ENCODE data around the gene ARVCF.

The ARVCF gene

DNA sequence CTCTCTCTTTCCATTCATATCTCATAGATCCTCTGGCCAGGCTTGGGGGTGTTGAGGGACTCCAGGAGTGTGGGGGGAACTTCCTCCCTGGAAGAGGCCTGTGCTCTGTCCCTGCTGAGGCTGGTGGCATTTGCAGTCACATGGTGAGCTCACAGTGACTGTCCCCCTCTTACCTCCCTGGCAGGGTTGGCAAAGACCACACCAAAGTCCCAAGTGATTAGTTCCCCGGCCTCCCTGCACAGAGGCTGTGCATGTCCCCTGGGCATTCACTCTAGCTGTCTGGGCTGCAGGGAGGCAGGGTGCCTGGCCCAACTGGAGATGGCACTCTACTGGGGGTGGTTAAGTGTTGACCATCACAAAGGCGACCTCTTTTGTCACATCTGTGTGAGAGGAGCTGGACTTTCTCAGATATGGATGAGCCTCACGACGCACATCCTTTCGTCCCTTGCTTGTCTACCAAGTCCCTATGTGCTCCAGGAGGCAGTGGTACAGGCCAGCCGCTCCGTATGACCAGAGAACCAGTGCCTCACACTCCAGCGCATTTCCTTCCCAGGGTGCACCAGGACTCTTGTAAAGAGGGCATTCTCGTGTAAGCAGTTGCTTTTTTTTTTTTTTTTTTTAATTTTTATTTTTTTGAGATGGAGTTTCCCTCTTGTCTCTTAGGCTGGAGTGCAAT lies 13.1 kb upstream of the ARVCF start:
- no peak for DNase-seq

DNA sequence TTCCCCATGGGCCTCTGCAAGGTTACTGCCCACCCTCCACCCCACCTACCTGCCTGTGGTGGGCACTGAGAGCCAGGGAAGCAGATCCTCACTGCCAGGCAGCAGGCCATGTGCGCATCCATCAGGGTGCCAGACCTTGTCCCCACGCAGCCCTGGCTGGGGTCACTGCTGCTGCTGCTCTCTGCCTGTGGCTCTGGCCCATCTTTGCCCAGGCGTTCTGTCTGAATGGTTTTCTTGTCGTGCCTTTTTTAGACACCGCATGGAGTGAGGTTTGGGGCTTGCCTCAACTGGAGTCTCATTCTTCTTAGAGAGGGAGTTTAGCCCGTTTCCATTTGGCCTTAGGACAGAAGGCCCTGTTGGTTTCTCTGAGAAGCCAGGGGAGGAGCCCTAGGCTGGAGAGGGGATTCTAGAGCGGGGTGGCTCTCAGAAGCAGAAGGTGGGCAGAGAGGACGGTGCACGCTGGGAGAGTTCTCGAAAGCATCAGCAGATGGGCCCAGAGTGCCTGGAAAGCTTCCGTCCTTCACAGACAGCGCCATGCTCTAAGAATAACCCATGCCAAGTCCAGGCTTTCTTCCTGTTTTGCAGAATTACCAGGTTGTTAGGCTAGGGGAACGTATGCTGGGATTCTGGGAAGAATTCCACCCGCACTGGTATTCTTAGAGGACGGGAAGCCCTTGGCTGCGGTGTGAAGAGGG lies 12.4 kb upstream of the ARVCF start:
- DNase-seq, result no peak

DNA sequence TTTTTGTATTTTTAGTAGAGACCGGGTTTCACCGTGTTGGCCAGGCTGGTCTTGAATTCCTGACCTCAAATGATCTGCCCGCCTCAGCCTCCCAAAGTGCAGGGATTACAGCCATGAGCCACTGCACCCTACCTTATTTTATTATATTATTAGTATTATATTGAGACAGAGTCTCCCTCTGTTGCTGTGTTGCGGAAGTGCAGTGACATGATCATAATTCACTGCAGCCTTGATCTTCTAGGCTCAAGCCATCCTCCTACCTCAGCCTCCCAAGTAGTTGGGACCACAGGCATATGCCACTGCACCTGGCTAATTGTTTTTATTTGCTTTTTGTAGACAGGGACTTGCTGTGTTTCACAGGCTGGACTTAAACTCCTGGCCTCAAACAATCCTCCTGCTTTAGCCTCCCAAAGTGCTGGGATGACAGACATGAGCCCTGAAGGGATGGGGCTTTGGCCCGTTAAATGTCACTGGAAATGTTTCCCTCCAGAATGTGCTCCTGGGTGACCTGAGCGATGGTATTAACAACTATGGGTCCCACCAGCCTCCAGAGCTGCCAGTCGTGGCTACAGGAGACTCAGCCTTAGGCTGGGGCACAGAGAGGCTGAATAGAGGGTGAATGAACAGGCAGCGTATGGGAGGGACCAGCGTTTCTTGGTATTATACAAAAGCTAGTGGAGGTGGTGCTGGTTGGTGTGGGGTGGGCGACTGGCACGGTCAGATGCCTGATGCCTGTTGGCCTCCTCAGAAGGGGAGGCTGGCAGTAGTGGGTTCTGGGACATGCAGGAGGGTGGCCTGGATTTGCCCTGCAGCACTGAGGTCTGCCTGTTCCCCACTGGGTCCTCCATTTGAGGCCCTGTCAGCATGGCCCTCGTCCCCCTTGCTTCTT lies 11.6 kb upstream of the ARVCF start:
- DNase-seq, result no peak

DNA sequence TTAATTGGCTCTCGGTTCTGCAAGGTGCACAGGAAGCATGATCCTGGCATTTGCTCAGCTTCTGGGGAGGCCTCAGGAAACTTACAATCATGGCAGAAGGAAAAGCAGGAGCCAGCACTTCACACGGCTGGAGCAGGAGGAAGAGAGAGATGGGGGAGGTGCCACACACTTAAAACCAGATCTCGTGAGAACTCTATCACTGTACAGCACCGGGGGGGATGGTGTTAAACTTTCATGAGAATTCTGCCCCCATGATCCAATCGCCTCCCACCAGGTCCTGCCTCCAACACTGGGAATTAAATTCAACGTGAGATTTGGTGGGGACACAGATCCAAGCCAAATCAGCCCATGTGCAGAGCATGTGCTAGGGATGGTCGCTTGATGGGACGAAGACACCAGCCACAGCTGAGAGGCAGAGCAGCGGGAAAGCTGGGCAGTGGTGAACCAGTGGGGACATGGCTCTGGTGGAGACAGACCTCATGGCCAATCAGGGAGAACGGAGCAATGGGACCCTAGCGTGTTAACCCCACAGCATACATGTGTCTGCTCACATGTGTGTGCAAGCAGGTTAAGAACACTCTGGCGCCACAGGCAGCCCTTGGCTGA lies 10.5 kb upstream of the ARVCF start:
- no peak for DNase-seq

DNA sequence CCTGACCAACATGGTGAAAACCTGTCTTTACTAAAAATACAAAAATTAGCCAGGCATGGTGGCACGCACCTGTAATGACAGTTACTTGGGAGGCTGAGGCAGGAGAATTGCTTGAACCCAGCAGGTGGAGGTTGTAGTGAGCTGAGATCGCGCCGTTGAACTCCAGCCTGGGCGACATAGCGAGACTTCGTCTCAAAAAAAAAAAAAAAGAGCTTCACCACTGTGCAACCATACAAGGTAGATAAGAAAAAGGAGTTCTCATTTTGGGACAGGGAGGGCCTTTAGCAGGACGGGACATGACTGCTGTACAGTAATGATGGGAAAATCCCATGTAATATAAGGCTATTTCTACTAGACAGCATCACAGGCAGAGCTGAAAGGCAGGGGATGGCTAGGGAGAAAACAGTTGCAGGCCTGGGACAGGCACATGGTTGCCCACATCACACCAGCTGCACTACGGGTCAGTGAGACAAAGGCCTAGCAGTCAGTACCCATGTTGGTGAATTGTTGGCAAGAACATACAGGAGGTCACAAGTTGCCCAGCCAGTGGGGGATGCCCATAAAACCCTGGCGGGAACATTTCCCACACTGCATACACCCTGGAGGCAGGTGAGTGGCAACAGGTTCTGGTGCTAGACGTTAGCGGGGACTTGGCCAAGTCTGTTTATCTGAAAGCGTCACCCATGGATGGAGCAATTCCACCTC lies 9.7 kb upstream of the ARVCF start:
- no peak for DNase-seq

DNA sequence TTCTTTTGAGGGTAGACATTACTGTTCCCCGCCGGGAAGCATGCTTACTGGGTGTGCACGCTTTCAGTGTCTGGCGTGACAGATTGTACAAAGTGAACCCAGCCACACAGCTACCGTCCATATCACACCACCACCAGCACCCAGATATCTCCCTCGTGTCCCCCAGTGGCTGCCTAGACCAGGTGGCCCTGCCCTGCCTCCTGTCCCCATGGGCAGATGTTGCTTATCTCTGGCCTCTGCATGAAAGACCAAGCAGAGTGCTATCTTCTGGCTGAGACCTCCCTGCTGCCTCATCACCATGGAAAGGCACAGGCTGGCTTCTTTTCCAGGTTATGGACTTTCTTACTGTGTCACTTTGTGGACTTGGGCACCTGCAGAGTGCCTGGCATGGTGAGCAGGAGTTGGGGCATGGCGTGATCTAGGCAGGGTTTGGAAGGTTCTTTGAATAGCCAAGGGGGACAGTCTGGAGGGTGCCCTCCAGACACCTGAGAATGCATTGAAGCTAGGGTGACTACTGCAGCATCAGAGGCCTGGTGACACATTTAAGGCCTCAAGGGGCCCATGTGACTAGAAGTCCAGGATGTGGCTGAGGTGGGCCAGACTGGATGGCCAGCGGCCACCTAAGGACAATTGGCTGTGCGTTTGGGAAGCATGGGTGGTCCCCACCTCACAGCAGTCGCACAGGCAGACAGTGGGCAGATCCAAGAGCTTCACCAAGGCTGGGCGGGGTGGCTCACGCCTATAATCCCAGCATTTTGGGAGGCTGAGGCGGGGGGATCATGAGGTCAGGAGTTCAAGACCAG lies 9.0 kb upstream of the ARVCF start:
- no peak for DNase-seq

DNA sequence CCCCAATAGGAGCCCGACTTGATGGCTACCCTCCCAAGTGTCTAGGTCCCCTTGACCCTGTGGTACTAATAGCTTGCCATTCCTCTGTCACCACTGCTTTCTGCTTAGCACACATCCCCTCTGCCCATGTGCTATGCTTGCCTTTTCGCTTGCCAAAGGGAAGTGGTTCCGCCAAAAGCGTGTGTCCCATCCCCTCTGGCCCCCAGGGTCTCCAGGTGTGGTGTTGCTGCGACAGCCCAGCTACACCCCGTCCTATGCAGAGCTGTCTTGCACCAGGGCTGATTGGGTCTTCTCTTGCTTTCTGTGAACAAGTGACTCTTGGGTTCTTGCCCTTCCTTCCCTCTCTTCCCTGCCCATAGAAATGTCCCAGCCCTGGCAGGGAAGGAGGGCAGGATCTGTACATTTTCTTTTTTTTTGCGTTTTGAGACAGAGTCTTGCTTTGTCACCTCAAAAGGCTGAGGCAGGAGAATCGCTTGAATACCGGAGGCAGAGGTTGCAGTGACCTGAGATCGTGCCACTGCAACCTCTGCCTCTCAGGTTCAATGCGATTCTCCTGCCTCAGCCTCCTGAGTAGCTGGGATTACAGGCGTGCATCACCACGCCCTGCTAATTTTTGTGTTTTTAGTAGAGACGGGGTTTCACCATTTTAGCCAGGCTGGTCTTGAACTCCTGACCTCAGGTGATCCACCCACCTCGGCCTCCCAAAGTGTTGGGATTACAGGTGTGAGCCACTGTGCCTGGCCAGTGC lies 8.2 kb upstream of the ARVCF start:
- no peak for DNase-seq

DNA sequence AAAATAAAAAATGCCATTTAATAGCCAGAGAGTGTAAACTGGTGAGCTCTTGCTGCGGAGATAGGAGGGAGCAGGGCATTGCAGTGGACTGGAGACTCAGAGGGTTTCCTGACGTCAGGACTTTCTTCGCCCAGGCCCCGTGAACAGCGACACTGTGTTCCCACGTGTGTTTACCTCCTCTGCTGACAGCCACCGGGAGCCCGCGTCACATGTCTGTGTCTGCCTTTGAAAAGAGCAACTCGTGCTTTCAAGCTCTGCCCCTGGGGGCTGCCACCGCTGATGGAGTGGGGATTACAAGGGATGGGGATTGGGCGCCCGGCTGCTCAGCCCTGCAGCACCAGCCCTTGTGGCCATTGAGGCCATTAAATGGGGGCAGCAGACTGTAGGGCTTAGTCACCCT lies 7.6 kb upstream of the ARVCF start:
- no peak for DNase-seq

DNA sequence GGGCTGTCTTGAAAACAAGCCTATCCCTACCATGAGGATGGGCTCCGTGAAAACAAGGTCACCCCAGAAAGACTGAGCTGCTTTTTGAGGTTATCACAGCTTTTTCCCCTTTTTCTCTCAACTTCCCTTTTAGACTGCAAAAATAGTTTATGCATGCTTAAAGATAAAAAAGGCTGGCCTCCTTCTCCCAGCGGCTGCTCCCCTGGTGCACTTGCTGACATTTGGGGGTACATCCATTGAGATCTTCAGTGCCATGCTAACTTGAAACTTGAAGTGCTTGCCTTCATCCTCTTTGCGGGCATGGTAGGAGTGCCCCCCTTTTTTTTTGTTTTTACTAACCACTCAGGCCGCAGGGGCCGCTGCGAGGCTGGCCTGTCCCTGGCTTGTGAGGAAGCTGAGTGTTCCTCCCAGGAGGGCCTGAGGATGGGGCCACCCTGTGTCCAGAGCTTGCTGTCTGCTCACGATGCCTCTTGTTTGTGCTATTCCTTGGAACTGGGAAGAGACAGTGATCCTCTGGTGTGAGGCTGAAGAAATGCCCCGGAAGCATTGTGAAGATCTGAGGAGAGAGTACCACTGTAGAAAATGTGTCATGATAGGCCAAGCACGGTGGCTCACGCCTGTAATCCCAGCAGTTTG lies 6.5 kb upstream of the ARVCF start:
- DNase-seq, result no peak

DNA sequence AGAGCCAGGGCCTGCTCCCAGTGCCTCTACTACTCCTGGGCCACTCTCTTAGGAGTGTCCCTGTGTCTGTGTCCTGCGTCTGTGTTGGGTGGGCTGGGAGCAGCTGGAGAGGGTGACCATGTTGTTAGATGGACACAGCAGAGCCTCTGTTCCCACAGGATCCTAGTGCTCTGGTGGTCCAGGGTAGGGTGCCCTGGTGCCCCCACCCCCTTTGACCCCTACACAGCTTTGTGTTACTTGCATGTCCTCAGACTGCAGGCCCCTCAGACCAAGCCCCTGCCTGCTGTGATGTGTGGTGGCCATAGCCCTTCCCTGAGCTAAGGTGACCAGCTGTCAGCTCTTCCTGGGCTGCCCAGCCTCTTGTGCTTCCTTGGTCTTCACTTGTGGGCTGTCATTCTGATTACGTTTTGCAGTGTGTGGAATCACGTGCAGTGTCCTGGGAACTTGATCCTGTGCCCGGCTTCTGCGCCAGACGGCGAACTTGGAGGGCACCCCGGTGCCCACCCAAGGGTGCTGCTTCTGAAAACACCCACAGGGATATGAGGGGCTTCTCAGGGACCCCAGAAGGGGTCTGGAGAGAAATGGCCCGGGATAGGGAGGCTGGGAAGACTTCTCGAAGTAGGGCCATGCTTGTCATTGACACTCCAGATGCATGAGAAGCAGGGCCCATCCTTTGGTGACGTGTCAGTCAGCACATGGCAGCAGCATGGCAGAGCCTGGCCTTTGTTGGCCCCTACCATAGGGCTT lies 5.8 kb upstream of the ARVCF start:
- DNase-seq, result no peak

DNA sequence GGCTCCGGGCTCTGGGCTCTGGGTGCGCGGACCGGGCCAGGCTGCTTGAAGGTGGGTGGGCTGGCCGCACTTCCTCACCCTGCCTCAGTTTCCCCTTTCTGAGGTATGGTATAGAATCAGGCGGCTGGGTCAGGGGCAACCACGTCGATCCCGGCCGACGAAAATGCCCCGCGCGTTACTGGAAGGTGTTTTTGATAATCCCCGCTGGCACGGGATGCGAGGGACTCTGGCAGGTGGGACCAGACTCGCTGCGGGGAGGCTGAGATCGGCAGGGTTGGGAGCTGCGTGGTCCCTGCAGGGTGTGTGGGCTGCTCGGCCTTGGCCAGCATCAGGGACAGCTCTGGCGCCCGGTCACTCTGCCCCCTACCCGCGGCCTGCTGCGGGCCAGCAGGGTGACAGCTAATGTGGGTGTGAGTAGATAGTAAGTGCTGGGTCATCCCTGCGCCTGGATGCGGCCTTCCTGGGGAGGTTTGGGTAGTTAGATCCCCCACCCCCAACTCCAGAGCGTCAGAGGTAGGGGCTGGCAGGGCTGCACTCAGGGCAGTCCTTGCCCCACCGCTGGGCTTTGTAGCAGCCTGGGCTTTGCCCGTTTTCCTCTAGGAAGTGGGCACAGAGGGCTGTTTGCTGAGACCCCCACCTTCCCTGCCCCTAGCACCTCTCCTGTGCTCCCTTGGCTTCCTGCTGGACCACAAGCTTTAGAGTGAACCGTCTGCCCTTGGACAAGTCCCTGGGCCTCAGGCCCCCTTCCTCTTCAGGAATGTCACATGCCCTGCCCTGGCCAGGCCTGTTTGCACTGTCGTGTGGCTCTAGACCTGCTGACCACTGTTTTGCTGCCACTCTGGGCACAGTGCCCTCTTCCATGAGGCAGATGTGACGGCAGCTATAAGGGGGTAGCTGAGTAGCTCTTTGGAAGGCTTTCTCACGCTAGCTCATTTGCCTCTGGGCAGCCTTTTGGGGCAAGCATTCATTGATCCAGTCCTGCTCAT lies 4.9 kb upstream of the ARVCF start:
- DNase-seq, result no peak

DNA sequence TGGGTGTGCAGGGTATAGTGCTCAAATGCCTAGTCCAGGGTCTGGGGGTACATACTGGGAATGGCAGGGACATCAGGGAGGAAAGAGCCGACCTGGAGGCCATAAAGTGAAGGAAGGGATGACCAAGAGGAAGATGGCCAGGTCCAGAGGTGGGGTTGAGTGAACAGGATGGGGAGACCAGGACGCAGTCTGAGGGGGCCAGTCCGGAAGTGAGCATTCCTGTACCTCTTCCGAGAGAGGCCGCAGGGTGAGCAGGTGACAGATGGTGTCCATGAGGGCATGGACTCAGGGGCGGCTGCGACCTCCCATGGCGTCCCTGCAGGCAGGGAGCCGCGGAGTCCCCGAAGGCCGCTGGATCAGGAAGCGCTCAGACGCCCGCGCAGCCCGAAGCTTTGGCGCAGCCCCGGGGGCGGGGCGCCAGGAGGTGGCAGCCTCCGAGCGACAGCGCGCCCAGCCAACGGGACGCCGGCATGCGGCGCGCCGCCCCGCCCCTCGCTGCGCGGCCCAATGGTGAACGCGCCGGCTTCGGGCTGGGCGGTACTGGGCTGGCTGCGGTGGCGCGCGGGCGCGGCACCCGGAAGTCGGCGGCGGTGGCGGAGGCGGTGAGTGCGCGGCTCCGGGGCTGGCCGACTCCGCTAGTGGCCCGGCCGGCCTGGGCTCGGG lies 4.0 kb upstream of the ARVCF start, which contains the start of gene TANGO2:
Gene TANGO2, plus strand, starts transcription at position 578 of the 663 bp plus-strand sequence. CDS start 15,689 bp downstream, outside the sequence.
- DNase-seq, result peak; percentile 52

DNA sequence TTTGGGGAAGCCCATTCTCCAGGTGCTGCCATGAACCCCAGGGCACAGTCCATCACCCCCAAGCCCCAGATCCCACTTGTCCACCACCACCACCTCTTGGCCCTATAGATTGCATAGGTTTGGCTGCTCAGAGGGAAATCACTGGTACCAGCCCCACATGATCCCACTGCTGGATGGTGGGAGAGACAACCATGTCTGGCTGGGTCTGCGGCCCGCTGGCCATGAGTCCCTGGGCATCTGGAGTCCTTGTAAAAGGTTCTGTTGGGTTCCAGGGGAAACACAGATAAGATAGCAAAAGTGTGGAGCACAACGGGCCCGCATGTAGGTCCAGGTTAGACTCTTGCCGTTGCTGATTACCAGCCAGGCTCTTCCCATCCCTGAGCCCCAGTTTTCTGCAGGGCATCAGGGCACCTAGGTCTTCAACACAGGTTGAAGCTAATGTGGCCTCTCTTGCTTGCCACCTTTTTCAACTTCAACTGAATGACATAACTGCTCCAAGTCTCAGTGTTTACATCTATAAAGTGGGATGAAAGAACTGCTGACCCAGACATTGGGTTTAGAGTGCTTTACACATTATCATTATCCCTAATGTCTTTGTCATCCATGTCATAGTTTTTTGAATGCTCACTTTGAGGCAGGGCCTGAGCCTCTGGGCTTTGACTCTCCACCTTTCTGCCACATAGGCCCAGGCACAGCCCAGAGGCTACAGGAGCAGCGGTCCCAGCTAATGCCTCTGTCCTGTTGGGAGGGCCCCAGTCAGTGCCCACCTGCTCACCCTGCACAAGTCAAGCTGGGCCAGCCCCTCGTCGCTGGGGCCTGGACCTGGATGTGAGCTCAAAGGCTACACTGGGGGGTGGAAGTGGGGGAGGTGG lies 3.3 kb upstream of the ARVCF start:
- no peak for DNase-seq

DNA sequence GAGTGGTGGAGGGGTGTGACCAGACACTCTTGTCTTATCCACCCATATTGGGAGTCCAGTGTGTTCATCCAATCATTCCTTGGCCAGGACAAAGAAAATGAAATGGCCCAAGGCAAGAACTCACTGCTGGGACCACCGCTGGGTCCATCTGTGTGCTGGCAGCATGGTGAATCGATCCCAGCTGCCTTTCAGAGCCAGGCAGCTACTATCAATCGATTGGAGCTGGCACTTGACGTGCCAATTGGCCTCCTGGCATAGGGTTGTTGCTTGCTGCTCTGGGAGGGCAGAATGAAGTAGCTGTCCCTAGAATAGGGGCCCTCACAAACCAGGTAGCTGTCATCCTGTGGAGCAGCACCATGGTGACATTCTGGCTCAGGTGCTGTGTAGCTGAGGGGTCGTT lies 1.4 kb upstream of the ARVCF start:
- no peak for DNase-seq

DNA sequence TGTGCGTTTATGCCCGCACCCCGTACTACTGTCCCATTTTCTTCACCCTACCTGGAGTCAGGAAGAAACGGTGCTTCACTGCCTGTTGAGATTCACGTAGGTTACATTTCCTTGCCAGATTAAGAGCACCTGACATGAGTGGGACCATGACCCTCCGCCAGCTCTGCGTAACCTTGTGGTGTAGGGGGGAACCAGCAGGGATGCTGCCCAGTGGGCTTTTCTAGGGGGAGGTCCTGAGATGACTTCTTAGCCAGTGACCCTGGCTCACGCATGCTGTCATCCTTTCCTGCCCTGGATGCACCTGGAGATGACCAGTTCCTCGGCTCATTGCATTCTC lies 967 bp upstream of the ARVCF start:
- DNase-seq, result no peak

DNA sequence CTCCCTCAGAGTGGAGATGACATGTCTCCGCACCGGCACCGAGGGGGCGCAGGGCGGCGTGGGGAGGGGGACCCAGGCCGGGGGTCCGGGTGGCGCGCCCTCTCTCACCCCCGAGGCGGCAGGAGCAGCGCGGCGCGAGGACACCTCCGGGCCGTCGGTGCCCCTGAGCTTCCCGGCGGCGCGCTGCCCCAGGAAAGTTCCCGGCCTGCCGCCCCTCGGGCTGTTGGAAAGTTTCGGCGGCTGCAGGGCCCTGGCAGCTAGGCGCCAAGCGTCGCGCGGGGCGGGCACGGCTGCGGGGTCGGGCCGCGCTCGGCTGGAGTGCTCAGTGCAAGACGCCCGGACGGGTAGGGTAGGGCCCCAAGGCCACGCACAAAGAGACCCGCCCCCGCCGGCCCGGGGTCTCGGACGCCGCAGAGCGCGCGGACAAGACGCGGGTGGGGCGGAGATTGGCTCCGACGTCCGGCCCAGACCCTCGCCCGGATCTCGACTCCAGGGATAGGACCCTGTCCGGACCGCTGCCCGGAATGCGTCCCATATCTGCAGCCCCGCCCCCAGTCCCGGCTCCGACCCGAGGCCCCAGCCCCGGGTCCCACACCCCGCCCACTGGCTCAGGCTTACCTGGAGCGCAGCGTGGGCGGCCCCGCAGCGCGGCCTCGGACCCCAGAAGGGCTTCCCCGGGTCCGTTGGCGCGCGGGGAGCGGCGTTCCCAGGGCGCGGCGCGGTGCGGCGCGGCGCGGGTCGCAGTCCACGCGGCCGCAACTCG lies 471 bp downstream of the ARVCF start:
- no peak for DNase-seq
